Measurements from ENCODE around the gene ITGB5.

GRCh38 chr3:124761250-124761796 lies 125.8 kb downstream of the ITGB5 start:
- TF ChIP-seq CTCF (IDR thresholded peaks at IDR 0.05) (peak; percentile 86 to 94 (median 90)), POLR2A (IDR thresholded peaks at IDR 0.05) (no peak), POLR2AphosphoS5 (IDR thresholded peaks at IDR 0.05) (peak; percentile 20 to 30)

All from upper lobe of left lung (tissue), 4 donors.